Measurements from ENCODE around the gene DSP.

DNA sequence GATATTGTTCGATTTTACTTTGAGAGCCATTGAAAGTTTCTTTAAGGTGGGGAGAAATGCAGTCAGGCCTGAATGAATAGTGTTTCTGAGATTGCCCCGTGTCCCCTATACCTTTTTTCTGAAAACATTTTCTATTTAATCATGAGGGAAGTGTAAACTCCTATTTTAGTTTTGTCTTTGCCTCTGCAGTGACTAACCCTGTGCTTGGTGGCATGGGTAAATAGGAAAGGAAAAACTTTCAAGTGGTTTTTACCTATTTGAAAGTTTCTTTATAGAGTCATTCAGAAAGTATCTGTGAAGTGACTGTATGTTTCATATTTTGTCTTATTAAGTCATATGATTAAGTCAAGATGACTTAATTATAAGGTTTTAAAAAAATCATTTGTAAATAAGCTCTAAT is 63.0 kb downstream of the DSP start:
- TF ChIP-seq CTCF (IDR thresholded peaks at IDR 0.05) = no peak
- TF ChIP-seq POLR2A (IDR thresholded peaks at IDR 0.05) = no peak
